Uterus (tissue), 4 donors: ENCODE measurements around the gene NCBP1. TPM values are rescaled to one million over a fixed set of nuclear protein-coding genes. Genes with fewer than 3 reads are reported as not detected.

Experiments
- DNase-seq, 2 donors: peaks; one replicate each; pipeline ENCODE4 v3.0.0-alpha.2; 2019 to 2020
- H3K27ac ChIP-seq, 2 donors: fragments of 200-600 bp; sonication (generic); 1 replicate in 1 of 2; 2 replicates in 1 of 2; pipeline ENCODE4 v1.5.1; 2016 to 2018
- H3K27me3 ChIP-seq, 2 donors: fragments of 200-600 bp; sonication (generic); one replicate each; pipeline ENCODE4 v1.5.1; 2018 to 2019; ENCODE audit warnings: control low read depth in 1 of 2
- H3K36me3 ChIP-seq, 2 donors: fragments of 200-600 bp; sonication (generic); one replicate each; pipeline ENCODE4 v1.5.1; 2019; ENCODE audit warnings: control low read depth in 1 of 2
- H3K4me1 ChIP-seq, 2 donors: fragments of 200-600 bp; sonication (generic); one replicate each; pipeline ENCODE4 v1.5.1; 2018 to 2019; ENCODE audit warnings: control low read depth in 1 of 2
- H3K4me3 ChIP-seq, 2 donors: fragments of 200-600 bp; sonication (generic); 1 replicate in 1 of 2; 2 replicates in 1 of 2; pipeline ENCODE4 v1.5.1; 2018 to 2019; ENCODE audit warnings: mild to moderate bottlenecking in 1 of 2
- H3K9me3 ChIP-seq, 2 donors: fragments of 200-600 bp; sonication (generic); one replicate each; pipeline ENCODE4 v1.5.1; 2019; ENCODE audit warnings: control low read depth in 1 of 2
- CTCF ChIP-seq, 4 experiments: fragments of 200-600 bp in 2 of 4; fragments of 450-650 bp in 2 of 4; sonication (generic) in 2 of 4; IDR thresholded peaks; one replicate each; pipeline ENCODE4 v1.5.1; 2016 to 2019; ENCODE audit warnings: antibody characterized with exemption in 4 of 4, mild to moderate bottlenecking in 2 of 4, moderate library complexity in 1 of 4
- POLR2A ChIP-seq, 2 donors: fragments of 450-650 bp; IDR thresholded peaks; one replicate each; pipeline ENCODE4 v1.6.1; 2016; ENCODE audit warnings: antibody characterized with exemption in 2 of 2, mild to moderate bottlenecking in 1 of 2, moderate library complexity in 1 of 2
- intact Hi-C: fragments of 100-400 bp; cut with DNase I; formaldehyde crosslinking; loops from one replicate; pipeline ENCODE4 v1.15.1; 2023; ENCODE audit warnings: low total_unique reads
- total RNA-seq, 4 donors: library from RNA; depleted of rRNA in 3 of 4; stranded (reverse); fragments of >200 nt in 3 of 4; gene quantifications; one replicate each; pipeline versions ENCODE4 v1.1.0 to v1.2.4, GENCODE V29; 2014 to 2023
- donor health status: DM: yes; HTN: yes; CAD: no.

NCBP1 gene
- total RNA-seq, 4 donors from 2014 or later = 3.5 to 47.6 (median 24.0) TPM

GRCh38 chr9:97688654-97689053 is 55.0 kb downstream of the NCBP1 start:
- H3K4me3 ChIP-seq = no peak overlapping the region
- no peaks in the 10 kb centered on the region for H3K36me3 ChIP-seq
- no peaks in the 10 kb centered on the region for H3K9me3 ChIP-seq
- no peak overlapping the region for H3K27ac ChIP-seq
- no peak for DNase-seq
- intact Hi-C loops = no loop called here
- no peaks in the 10 kb centered on the region for H3K27me3 ChIP-seq
- TF ChIP-seq CTCF (IDR thresholded peaks at IDR 0.05) = no peak
- no peak for TF ChIP-seq POLR2A (IDR thresholded peaks at IDR 0.05)
- no peaks in the 10 kb centered on the region for H3K4me1 ChIP-seq

GRCh38 chr9:97689401-97690180 is 56.0 kb downstream of the NCBP1 start:
- Histone ChIP-seq H3K27me3 (no peaks in the 10 kb centered on the region), H3K36me3 (no peaks in the 10 kb centered on the region), H3K4me3 (no peak overlapping the region), H3K27ac (no peak overlapping the region), H3K9me3 (no peaks in the 10 kb centered on the region), H3K4me1 (no peaks in the 10 kb centered on the region)
- TF ChIP-seq POLR2A (IDR thresholded peaks at IDR 0.05) (no peak), CTCF (IDR thresholded peaks at IDR 0.05) (no peak)
- intact Hi-C loops = no loop called here
- no peak for DNase-seq

GRCh38 chr9:97694769-97695168 is 61.1 kb downstream of the NCBP1 start:
- Histone ChIP-seq H3K9me3 (no peaks in the 10 kb centered on the region), H3K4me3 (no peak overlapping the region), H3K36me3 (no peaks in the 10 kb centered on the region), H3K27me3 (no peaks in the 10 kb centered on the region), H3K4me1 (no peaks in the 10 kb centered on the region), H3K27ac (no peak overlapping the region)
- no peak for DNase-seq
- TF ChIP-seq POLR2A (IDR thresholded peaks at IDR 0.05) (no peak), CTCF (IDR thresholded peaks at IDR 0.05) (no peak)
- intact Hi-C loops = no loop called here

GRCh38 chr9:97695390-97695789 is 61.8 kb downstream of the NCBP1 start:
- no peak for DNase-seq
- Histone ChIP-seq H3K27ac (no peak overlapping the region), H3K36me3 (no peaks in the 10 kb centered on the region), H3K4me1 (no peaks in the 10 kb centered on the region), H3K9me3 (no peaks in the 10 kb centered on the region), H3K4me3 (peak overlapping the region in 1 of 2 donors; percentile 55), H3K27me3 (no peaks in the 10 kb centered on the region)
- no peak for TF ChIP-seq CTCF (IDR thresholded peaks at IDR 0.05)
- TF ChIP-seq POLR2A (IDR thresholded peaks at IDR 0.05) = no peak
- intact Hi-C loops = no loop called here

GRCh38 chr9:97695995-97696802 is 62.6 kb downstream of the NCBP1 start:
- TF ChIP-seq POLR2A (IDR thresholded peaks at IDR 0.05) = no peak
- no peak for TF ChIP-seq CTCF (IDR thresholded peaks at IDR 0.05)
- Histone ChIP-seq H3K9me3 (no peaks in the 10 kb centered on the region), H3K27me3 (no peaks in the 10 kb centered on the region), H3K4me3 (peak overlapping the region; percentile 55 to 65), H3K27ac (peak overlapping the region; percentile 88), H3K4me1 (no peaks in the 10 kb centered on the region), H3K36me3 (no peaks in the 10 kb centered on the region)
- DNase-seq = no peak
- intact Hi-C loops = no loop called here
